ENCODE data around the gene PTPRU. TPM values are rescaled to one million over a fixed set of nuclear protein-coding genes. Genes with fewer than 3 reads are reported as not detected.

Gene PTPRU
- total RNA-seq, 1 donor from 2014 or later = 92.5 TPM

GRCh38 chr1:29362116-29362515, 125.8 kb downstream of the PTPRU start:
- Mint-ChIP-seq H3K9me3 (ENCODE audit: unreplicated experiment) (peaks cover 2% of the 10 kb centered on the region), H3K4me3 (ENCODE audit: unreplicated experiment) (no peak overlapping the region), H3K36me3 (ENCODE audit: unreplicated experiment) (no peaks in the 10 kb centered on the region), H3K27ac (ENCODE audit: unreplicated experiment) (no peak overlapping the region), H3K27me3 (ENCODE audit: unreplicated experiment) (peaks cover 7% of the 10 kb centered on the region), H3K4me1 (ENCODE audit: low read depth, unreplicated experiment) (peaks cover 10% of the 10 kb centered on the region)
- DNase-seq = no peak
- TF ChIP-seq CTCF (IDR thresholded peaks at IDR 0.05; ENCODE audit: partially characterized antibody, unreplicated experiment) = no peak

- no peak for TF ChIP-seq CTCF (IDR thresholded peaks at IDR 0.05; ENCODE audit: partially characterized antibody, unreplicated experiment)
- Mint-ChIP-seq H3K27me3 (ENCODE audit: unreplicated experiment) (peaks cover 5% of the 10 kb centered on the region), H3K4me3 (ENCODE audit: unreplicated experiment) (no peak overlapping the region), H3K9me3 (ENCODE audit: unreplicated experiment) (peaks cover 2% of the 10 kb centered on the region), H3K4me1 (ENCODE audit: low read depth, unreplicated experiment) (peaks cover 10% of the 10 kb centered on the region), H3K27ac (ENCODE audit: unreplicated experiment) (no peak overlapping the region), H3K36me3 (ENCODE audit: unreplicated experiment) (no peaks in the 10 kb centered on the region)
- no peak for DNase-seq
Measured at GRCh38 chr1:29362764-29363163, 126.4 kb downstream of the PTPRU start.

DNA sequence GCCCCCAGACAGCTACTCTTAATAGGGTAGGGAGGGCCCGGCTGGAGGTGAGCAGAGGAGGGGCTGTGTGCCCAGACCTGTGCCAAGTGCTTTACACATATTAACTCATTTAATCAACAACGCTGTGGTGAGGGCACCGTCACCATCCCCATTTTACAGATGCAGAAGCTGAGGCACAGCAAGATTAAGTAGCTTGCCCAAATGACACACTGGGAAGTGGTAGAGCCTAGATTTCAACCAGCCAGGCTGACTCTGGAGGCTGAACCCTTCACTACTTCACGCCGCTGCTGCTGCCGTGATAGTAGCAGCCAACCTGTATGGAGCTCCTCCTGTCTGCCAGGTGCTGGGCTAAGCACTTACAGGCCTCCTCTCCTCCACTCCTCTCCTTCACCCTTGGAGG, 127.2 kb downstream of the PTPRU start:
- no peak overlapping the region for H3K4me3 Mint-ChIP-seq (ENCODE audit: unreplicated experiment)
- peaks cover 11% of the 10 kb centered on the region for H3K4me1 Mint-ChIP-seq (ENCODE audit: low read depth, unreplicated experiment)
- no peak for TF ChIP-seq CTCF (IDR thresholded peaks at IDR 0.05; ENCODE audit: partially characterized antibody, unreplicated experiment)
- peaks cover 2% of the 10 kb centered on the region for H3K9me3 Mint-ChIP-seq (ENCODE audit: unreplicated experiment)
- no peak overlapping the region for H3K27ac Mint-ChIP-seq (ENCODE audit: unreplicated experiment)
- DNase-seq = no peak
- peaks cover 9% of the 10 kb centered on the region for H3K27me3 Mint-ChIP-seq (ENCODE audit: unreplicated experiment)
- H3K36me3 Mint-ChIP-seq (ENCODE audit: unreplicated experiment) = peaks cover 7% of the 10 kb centered on the region

GRCh38 chr1:29364101-29364678, 127.9 kb downstream of the PTPRU start:
- Mint-ChIP-seq H3K27ac (ENCODE audit: unreplicated experiment) (no peak overlapping the region), H3K36me3 (ENCODE audit: unreplicated experiment) (peaks cover 11% of the 10 kb centered on the region), H3K27me3 (ENCODE audit: unreplicated experiment) (peaks cover 11% of the 10 kb centered on the region), H3K9me3 (ENCODE audit: unreplicated experiment) (peaks cover 5% of the 10 kb centered on the region), H3K4me3 (ENCODE audit: unreplicated experiment) (no peak overlapping the region), H3K4me1 (ENCODE audit: low read depth, unreplicated experiment) (peaks cover 14% of the 10 kb centered on the region)
- DNase-seq = no peak
- no peak for TF ChIP-seq CTCF (IDR thresholded peaks at IDR 0.05; ENCODE audit: partially characterized antibody, unreplicated experiment)

- Mint-ChIP-seq H3K9me3 (ENCODE audit: unreplicated experiment) (peaks cover 5% of the 10 kb centered on the region), H3K4me3 (ENCODE audit: unreplicated experiment) (no peak overlapping the region), H3K36me3 (ENCODE audit: unreplicated experiment) (peaks cover 11% of the 10 kb centered on the region), H3K4me1 (ENCODE audit: low read depth, unreplicated experiment) (peaks cover 11% of the 10 kb centered on the region), H3K27me3 (ENCODE audit: unreplicated experiment) (peaks cover 15% of the 10 kb centered on the region), H3K27ac (ENCODE audit: unreplicated experiment) (no peak overlapping the region)
- no peak for TF ChIP-seq CTCF (IDR thresholded peaks at IDR 0.05; ENCODE audit: partially characterized antibody, unreplicated experiment)
- no peak for DNase-seq
Measured at GRCh38 chr1:29365906-29366670, 129.8 kb downstream of the PTPRU start.
